HUES6 (cell line): ENCODE data around the gene PAPPA.

Source experiments
- H3K27ac ChIP-seq: 2 replicates; pipeline ENCODE4 v1.7.0; 2013; ENCODE audit warnings: low read depth, mild to moderate bottlenecking, low read length, inconsistent platforms
- H3K27me3 ChIP-seq: 2 replicates; pipeline ENCODE4 v1.6.1; 2013; ENCODE audit warnings: low read length; ENCODE audit not compliant: control insufficient read depth, insufficient read depth
- H3K36me3 ChIP-seq: 2 replicates; pipeline ENCODE4 v1.6.1; 2013; ENCODE audit warnings: low read length; ENCODE audit not compliant: control insufficient read depth, insufficient read depth
- H3K4me1 ChIP-seq: 2 replicates; pipeline ENCODE4 v1.6.1; 2013; ENCODE audit warnings: low read length; ENCODE audit not compliant: control insufficient read depth, insufficient read depth
- H3K4me3 ChIP-seq: 2 replicates; pipeline ENCODE4 v1.5.1; 2013; ENCODE audit warnings: low read depth, low read length
- H3K9ac ChIP-seq: one replicate; pipeline ENCODE4 v1.6.1; 2013; ENCODE audit warnings: mild to moderate bottlenecking, low read length
- H3K9me3 ChIP-seq: 2 replicates; pipeline ENCODE4 v1.6.1; 2013; ENCODE audit warnings: low read depth, low read length; ENCODE audit not compliant: control insufficient read depth, insufficient read depth

PAPPA gene

GRCh38 chr9:116207371-116208111 is 54.0 kb downstream of the PAPPA start:
- H3K27me3 ChIP-seq = no peaks in the 10 kb centered on the region
- H3K9ac ChIP-seq = no peak overlapping the region
- H3K4me1 ChIP-seq = no peaks in the 10 kb centered on the region
- H3K27ac ChIP-seq = no peak overlapping the region
- no peaks in the 10 kb centered on the region for H3K9me3 ChIP-seq
- no peaks in the 10 kb centered on the region for H3K36me3 ChIP-seq
- H3K4me3 ChIP-seq = no peak overlapping the region

- Histone ChIP-seq H3K4me3 (no peak overlapping the region), H3K36me3 (no peaks in the 10 kb centered on the region), H3K27ac (no peak overlapping the region), H3K9me3 (no peaks in the 10 kb centered on the region), H3K9ac (no peak overlapping the region), H3K27me3 (no peaks in the 10 kb centered on the region), H3K4me1 (peaks cover 10% of the 10 kb centered on the region)
Observed at GRCh38 chr9:116208417-116209232, 55.0 kb downstream of the PAPPA start.

DNA sequence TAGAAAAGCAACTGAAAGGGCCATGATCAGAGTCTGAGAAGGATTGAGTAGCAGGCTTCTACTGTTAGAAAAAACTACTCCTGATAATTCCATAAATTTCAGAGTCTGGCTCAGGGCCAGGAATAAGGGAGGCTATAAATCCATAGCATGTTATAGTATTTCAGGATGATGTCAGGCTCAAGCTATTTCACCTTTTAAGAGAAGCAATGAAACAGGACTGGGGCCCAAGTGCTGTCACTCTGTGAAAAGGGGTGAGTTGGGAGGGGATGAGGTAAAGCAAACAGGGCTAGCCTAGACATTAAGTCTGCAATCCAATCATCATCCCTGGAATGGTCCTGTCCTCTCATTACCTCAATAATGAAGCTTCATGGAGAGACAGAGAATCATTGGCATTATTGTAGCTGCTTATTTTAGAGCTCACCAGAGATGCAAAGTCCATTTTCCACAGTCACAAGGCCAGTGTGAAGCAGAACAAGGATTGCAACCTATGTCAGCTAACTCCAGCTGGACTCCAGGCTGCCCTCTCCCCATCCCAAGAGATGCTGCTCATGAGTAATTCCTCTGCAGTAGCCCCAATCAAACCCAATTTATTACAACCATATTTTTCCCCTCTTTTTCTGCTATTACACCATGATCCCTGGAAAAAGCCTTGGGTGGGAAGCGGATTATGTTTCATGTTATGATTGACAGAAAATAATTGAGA is 56.0 kb downstream of the PAPPA start:
- H3K4me3 ChIP-seq = no peak overlapping the region
- H3K9me3 ChIP-seq = no peaks in the 10 kb centered on the region
- peaks cover 10% of the 10 kb centered on the region for H3K4me1 ChIP-seq
- no peaks in the 10 kb centered on the region for H3K27me3 ChIP-seq
- no peak overlapping the region for H3K27ac ChIP-seq
- no peak overlapping the region for H3K9ac ChIP-seq
- H3K36me3 ChIP-seq = no peaks in the 10 kb centered on the region

DNA sequence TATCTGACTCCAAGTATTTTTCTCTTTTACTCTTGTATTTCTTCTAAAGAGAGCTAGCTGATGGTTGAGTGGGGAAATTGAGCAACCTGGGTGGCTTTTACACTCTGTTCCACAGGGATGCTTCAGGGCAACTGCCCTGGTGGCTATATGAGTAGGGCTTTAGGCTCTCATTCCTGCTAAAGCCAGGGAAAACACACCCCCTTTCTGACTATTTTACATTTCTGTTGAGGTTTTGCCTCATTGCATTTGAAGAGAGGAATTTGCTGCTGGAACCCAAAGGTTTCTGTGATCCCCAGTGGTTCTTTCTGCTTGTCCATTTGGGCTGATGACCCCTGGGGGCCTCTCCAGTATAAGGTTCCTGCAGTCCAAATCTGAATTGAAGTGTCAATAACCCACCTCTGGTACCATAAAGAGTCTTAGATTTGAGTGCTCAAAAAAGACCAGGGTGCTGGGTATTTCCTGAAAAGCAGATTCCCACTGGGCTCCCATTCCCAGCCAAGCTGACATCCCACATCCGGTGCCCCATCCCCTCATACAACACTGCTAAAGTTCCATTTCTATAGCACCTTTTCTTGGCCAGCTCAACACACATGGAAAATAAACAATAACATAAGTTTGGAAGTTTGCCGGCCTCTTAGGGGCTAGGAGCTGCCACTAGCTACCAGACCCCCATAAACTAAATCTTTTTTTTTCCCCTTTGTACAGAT is 59.5 kb downstream of the PAPPA start:
- Histone ChIP-seq H3K36me3 (no peaks in the 10 kb centered on the region), H3K27ac (no peak overlapping the region), H3K27me3 (no peaks in the 10 kb centered on the region), H3K9ac (no peak overlapping the region), H3K4me3 (no peak overlapping the region), H3K9me3 (no peaks in the 10 kb centered on the region), H3K4me1 (peaks cover 10% of the 10 kb centered on the region)

DNA sequence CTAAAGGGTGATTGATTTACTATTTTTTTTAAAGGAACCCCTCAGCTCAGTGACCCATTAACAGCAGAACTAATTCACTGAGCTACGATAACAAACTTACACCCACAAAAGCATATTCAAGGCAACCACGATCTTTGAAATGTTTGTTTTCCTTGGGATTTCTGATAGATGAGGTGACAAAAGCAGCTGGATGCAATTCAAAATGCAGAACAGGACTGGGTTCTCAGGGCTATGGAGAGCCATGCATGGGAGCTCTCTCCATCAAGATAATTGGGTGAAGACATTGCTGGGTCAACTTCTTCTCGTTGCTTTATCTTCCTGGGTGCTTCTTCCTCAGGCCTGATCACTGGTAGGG is 60.1 kb downstream of the PAPPA start:
- no peak overlapping the region for H3K27ac ChIP-seq
- peaks cover 10% of the 10 kb centered on the region for H3K4me1 ChIP-seq
- no peaks in the 10 kb centered on the region for H3K27me3 ChIP-seq
- no peak overlapping the region for H3K4me3 ChIP-seq
- H3K9ac ChIP-seq = no peak overlapping the region
- no peaks in the 10 kb centered on the region for H3K36me3 ChIP-seq
- no peaks in the 10 kb centered on the region for H3K9me3 ChIP-seq

DNA sequence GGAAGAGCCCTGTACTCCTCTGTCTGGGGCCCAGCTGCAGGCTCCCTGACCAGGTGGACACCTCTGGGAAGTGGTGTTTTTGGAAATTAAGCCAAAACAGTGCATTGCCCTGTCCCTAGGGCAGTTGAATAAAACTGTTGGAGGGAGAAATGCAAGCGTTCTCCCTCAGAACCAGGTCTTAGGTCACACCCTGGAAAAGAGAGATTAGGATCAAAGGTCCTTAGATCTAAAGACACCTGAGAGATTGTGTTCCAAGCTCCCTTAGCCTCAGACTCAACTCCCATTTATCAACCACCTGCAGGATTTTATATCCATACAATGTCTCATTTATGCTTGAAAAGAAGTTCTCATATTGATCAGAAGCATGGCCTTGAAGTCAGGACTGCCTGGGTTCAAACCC is 64.8 kb downstream of the PAPPA start:
- H3K27ac ChIP-seq = no peak overlapping the region
- peaks cover 2% of the 10 kb centered on the region; the same call in 1 of the 2 replicates for H3K4me1 ChIP-seq
- H3K27me3 ChIP-seq = no peaks in the 10 kb centered on the region
- no peaks in the 10 kb centered on the region for H3K9me3 ChIP-seq
- no peak overlapping the region for H3K4me3 ChIP-seq
- H3K9ac ChIP-seq = no peak overlapping the region
- no peaks in the 10 kb centered on the region for H3K36me3 ChIP-seq

DNA sequence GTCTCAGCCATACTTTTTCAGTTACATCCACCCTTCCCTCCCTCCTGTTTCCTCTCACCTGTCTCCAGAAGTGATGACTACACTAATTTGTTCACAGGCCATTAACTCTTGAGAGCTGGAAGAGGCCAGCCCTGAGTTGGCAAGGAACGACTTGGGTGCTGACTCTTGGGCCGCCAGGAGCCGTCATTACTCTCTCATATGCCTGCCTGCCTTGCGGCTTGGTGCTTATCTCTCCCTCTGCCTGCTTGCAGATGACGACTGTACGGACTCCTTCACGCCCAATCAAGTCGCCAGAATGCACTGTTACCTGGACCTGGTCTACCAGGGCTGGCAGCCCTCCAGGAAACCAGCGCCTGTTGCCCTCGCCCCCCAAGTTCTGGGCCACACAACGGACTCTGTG is 66.1 kb downstream of the PAPPA start:
- Histone ChIP-seq H3K27ac (no peak overlapping the region), H3K9ac (no peak overlapping the region), H3K4me1 (no peaks in the 10 kb centered on the region), H3K36me3 (no peaks in the 10 kb centered on the region), H3K9me3 (no peaks in the 10 kb centered on the region), H3K27me3 (no peaks in the 10 kb centered on the region), H3K4me3 (no peak overlapping the region)

DNA sequence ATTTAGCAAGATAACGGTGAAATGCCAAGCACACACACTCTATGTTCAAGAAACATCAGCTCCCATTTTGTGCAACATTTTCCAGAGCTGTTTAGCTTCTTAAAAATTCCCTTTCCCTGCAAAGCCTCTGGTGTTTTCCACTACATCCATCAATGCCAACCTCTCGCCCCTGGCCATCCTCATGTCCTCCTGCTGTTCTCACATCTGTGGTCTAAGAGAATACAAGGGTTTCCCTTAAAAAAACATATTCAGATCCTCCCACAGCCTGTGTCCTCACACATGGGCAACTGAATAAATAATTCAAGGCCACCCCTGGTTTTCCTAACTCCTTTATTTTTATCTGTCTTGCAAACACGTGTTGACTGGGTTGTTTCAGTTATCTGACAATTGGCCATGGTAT is 70.3 kb downstream of the PAPPA start:
- Histone ChIP-seq H3K36me3 (no peaks in the 10 kb centered on the region), H3K4me3 (no peak overlapping the region), H3K4me1 (no peaks in the 10 kb centered on the region), H3K9ac (no peak overlapping the region), H3K27me3 (no peaks in the 10 kb centered on the region), H3K27ac (no peak overlapping the region), H3K9me3 (no peaks in the 10 kb centered on the region)

DNA sequence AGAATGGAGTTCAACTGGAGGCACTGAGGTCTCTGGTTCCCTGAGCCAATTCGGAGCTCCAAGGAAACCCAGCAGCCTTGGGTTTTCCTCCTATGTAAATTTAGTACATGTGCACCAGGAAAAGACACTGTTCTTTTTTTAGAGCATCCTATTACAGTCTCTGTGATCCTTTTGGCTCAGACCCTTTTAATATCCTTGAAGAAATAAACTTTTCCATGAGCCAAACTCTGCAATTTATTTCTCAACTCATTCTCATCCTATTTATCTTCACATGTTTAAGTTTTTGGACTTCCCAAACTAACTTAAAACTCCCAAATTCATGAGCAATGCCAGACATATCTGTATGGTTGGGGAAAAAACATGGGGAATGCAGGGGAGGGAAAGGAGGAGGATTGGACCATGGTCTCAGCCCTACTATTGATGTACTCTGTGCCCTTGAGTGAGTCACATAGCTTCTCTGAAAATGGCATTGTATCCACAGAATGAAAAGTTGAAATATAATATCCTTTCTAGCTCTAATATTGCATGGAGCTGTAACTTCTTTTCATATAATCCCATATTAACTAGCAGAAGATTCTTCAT is 76.6 kb downstream of the PAPPA start:
- Histone ChIP-seq H3K36me3 (no peaks in the 10 kb centered on the region), H3K4me1 (0 out of 2 replicates have a peak, but pooled peaks cover 5% of the 10 kb centered on the region), H3K27me3 (0 out of 2 replicates have a peak, but pooled peaks cover 5% of the 10 kb centered on the region), H3K27ac (no peak overlapping the region), H3K4me3 (no peak overlapping the region), H3K9me3 (no peaks in the 10 kb centered on the region), H3K9ac (no peak overlapping the region)

GRCh38 chr9:116232424-116233159 is 79.0 kb downstream of the PAPPA start:
- Histone ChIP-seq H3K4me1 (0 out of 2 replicates have a peak, but pooled peaks cover 5% of the 10 kb centered on the region), H3K36me3 (no peaks in the 10 kb centered on the region), H3K27me3 (0 out of 2 replicates have a peak, but pooled peaks cover 5% of the 10 kb centered on the region), H3K4me3 (no peak overlapping the region), H3K27ac (no peak overlapping the region), H3K9ac (no peak overlapping the region), H3K9me3 (no peaks in the 10 kb centered on the region)
